GM23248 (cell line): ENCODE data around the gene SYT2. TPM values are rescaled to one million over a fixed set of nuclear protein-coding genes. Genes with fewer than 3 reads are reported as not detected.

ENCODE experiments used
- DNase-seq: peaks from one replicate; pipeline ENCODE4 v3.0.0-alpha.2; 2015
- H2AFZ ChIP-seq: fragments of 200-600 bp; sonication (generic); 2 replicates; pipeline ENCODE4 v1.6.1; 2016; ENCODE audit warnings: antibody characterized with exemption
- H3F3A ChIP-seq: fragments of 200-600 bp; sonication (generic); 2 replicates; pipeline ENCODE4 v1.6.1; 2016; ENCODE audit warnings: mild to moderate bottlenecking, antibody characterized with exemption, mixed run types; ENCODE audit not compliant: insufficient read depth
- H3K27ac ChIP-seq: fragments of 200-600 bp; sonication (generic); 2 replicates; pipeline ENCODE4 v1.5.1; 2016; ENCODE audit warnings: mild to moderate bottlenecking
- H3K27me3 ChIP-seq: fragments of 200-600 bp; sonication (generic); replicated peaks from 2 replicates; pipeline ENCODE4 v1.6.1; 2016; ENCODE audit warnings: mild to moderate bottlenecking; ENCODE audit not compliant: insufficient read depth
- H3K36me3 ChIP-seq: fragments of 200-600 bp; sonication (generic); 2 replicates; pipeline ENCODE4 v1.6.1; 2016; ENCODE audit warnings: low read depth, mild to moderate bottlenecking
- H3K4me1 ChIP-seq: fragments of 200-600 bp; sonication (generic); 2 replicates; pipeline ENCODE4 v1.6.1; 2016; ENCODE audit warnings: mild to moderate bottlenecking; ENCODE audit not compliant: insufficient read depth
- H3K4me2 ChIP-seq: fragments of 200-600 bp; sonication (generic); one replicate; pipeline ENCODE4 v1.6.1; 2016; ENCODE audit warnings: mild to moderate bottlenecking; ENCODE audit not compliant: unreplicated experiment
- H3K4me3 ChIP-seq: fragments of 200-600 bp; sonication (generic); 2 replicates; pipeline ENCODE4 v1.5.1; 2016; ENCODE audit warnings: mild to moderate bottlenecking
- H3K79me2 ChIP-seq: fragments of 200-600 bp; sonication (generic); 2 replicates; pipeline ENCODE4 v1.6.1; 2016; ENCODE audit warnings: mild to moderate bottlenecking; ENCODE audit not compliant: insufficient read depth
- H3K9ac ChIP-seq: fragments of 200-600 bp; sonication (generic); 2 replicates; pipeline ENCODE4 v1.6.1; 2016; ENCODE audit warnings: mild to moderate bottlenecking
- H3K9me2 ChIP-seq: fragments of 200-600 bp; sonication (generic); 2 replicates; pipeline ENCODE4 v1.6.1; 2016; ENCODE audit warnings: mixed run types, mild to moderate bottlenecking, moderate library complexity; ENCODE audit not compliant: insufficient read depth
- H3K9me3 ChIP-seq: fragments of 200-600 bp; sonication (generic); one replicate; pipeline ENCODE4 v1.6.1; 2017; ENCODE audit warnings: low read depth
- H4K20me1 ChIP-seq: fragments of 200-600 bp; sonication (generic); 2 replicates; pipeline ENCODE4 v1.6.0; 2016; ENCODE audit not compliant: insufficient read depth
- EZH2 ChIP-seq: fragments of 200-600 bp; sonication (generic); IDR thresholded peaks from 2 replicates; pipeline ENCODE4 v1.6.1; 2018; ENCODE audit warnings: antibody characterized with exemption, mild to moderate bottlenecking; ENCODE audit not compliant: insufficient read depth, poor library complexity, severe bottlenecking
- EZH2phosphoT487 ChIP-seq: fragments of 200-600 bp; sonication (generic); IDR thresholded peaks from 2 replicates; pipeline ENCODE4 v1.6.1; 2018; ENCODE audit warnings: antibody characterized with exemption, moderate library complexity, mild to moderate bottlenecking, low read depth; ENCODE audit not compliant: insufficient read depth
- WGBS, 2 experiments: methylation state at CpG; one replicate each; pipeline ENCODE4 v1.1.6; 2015 to 2017; ENCODE audit warnings: low lambda C conversion rate in 2 of 2, low coverage in 1 of 2; ENCODE audit errors: missing lambda C conversion rate in 2 of 2; 5-methylcytosine and 5-hydroxymethylcytosine counted together
- in situ Hi-C: fragments of 300-500 bp; cut with MboI; formaldehyde crosslinking; loops from 2 replicates; pipeline ENCODE4 v1.15.0; 2020
- polyA plus RNA-seq: library from polyadenylated mRNA; unstranded; fragments of >200 nt; fragmentation: Nextera tagmentation; extraction: Ambion mirVana; gene quantifications from 2 replicates; pipeline ENCODE4 v1.2.1, GENCODE V29; 2016
- total RNA-seq: library from RNA; depleted of rRNA; stranded (reverse); fragments of >200 nt; shearing (Covaris generic); gene quantifications from 2 replicates; pipeline ENCODE4 v1.2.3, GENCODE V29; 2014

The SYT2 gene
- total and polyA plus RNA-seq, 2 experiments from 2014 or later: 0.05 TPM; not detected in 1

DNA sequence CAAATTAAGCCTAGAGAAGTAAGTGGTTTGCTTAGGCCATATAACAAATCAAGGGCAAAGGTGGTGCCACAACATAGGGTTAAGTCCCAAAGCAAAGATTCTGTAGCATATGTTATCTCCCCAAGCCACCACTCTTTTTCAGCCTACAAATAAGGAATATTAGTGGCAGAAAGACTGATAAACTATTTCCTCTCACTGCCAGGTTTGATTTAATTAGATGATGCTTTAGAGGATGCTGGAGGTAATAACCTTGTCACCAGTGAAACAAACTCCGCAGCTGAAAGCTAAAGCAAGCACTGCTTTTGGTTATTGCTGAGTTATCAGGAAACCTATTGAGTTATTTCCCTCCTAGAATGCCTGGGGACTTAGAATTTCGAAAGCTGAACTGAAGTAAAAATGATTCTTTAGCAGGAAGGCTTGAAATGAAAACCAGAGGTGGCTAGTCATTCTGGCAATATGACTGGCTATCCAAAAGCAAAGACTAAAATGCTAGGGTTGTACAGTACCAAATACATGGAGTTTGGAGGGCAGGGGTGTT is 145.2 kb downstream of the SYT2 start:
- Histone ChIP-seq H3K9me3 (no peaks in the 10 kb centered on the region), H3K4me2 (no peak overlapping the region), H3K4me3 (no peak overlapping the region), H3K79me2 (no peaks in the 10 kb centered on the region), H2AFZ (no peak overlapping the region), H3K4me1 (peaks cover 38% of the 10 kb centered on the region), H3K36me3 (no peaks in the 10 kb centered on the region), H4K20me1 (no peaks in the 10 kb centered on the region), H3K9ac (no peak overlapping the region), H3K27ac (no peak overlapping the region), H3K27me3 (no peaks in the 10 kb centered on the region), H3F3A (peaks cover 29% of the 10 kb centered on the region), H3K9me2 (no peaks in the 10 kb centered on the region)
- in situ Hi-C loops: no loop called here
- no peak for DNase-seq
- WGBS, 2 experiments: 42 to 48% methylated on average over 2 of the region's 2 CpGs
- TF ChIP-seq EZH2phosphoT487 (no peak), EZH2 (no peak)

GRCh38 chr1:202563818-202564217 is 146.4 kb downstream of the SYT2 start:
- 95 to 97% methylated on average over 1 of the region's 1 CpG for WGBS, 2 experiments
- H3K4me1 ChIP-seq: peaks cover 25% of the 10 kb centered on the region
- no peaks in the 10 kb centered on the region for H3K36me3 ChIP-seq
- no peaks in the 10 kb centered on the region for H3K9me2 ChIP-seq
- H3K27ac ChIP-seq: no peak overlapping the region
- TF ChIP-seq EZH2 (no peak), EZH2phosphoT487 (no peak)
- H3K4me2 ChIP-seq: no peak overlapping the region
- peaks cover 20% of the 10 kb centered on the region for H3F3A ChIP-seq
- H4K20me1 ChIP-seq: no peaks in the 10 kb centered on the region
- H3K79me2 ChIP-seq: no peaks in the 10 kb centered on the region
- no peak overlapping the region for H3K9ac ChIP-seq
- no peaks in the 10 kb centered on the region for H3K27me3 ChIP-seq
- H3K9me3 ChIP-seq: no peaks in the 10 kb centered on the region
- H3K4me3 ChIP-seq: no peak overlapping the region
- in situ Hi-C loops: no loop called here
- no peak overlapping the region for H2AFZ ChIP-seq
- DNase-seq: no peak

- TF ChIP-seq EZH2 (no peak), EZH2phosphoT487 (no peak)
- 53 to 54% methylated on average over 13 of the region's 13 CpGs for WGBS, 2 experiments
Measured at GRCh38 chr1:202562444-202563060, 147.7 kb downstream of the SYT2 start.

DNA sequence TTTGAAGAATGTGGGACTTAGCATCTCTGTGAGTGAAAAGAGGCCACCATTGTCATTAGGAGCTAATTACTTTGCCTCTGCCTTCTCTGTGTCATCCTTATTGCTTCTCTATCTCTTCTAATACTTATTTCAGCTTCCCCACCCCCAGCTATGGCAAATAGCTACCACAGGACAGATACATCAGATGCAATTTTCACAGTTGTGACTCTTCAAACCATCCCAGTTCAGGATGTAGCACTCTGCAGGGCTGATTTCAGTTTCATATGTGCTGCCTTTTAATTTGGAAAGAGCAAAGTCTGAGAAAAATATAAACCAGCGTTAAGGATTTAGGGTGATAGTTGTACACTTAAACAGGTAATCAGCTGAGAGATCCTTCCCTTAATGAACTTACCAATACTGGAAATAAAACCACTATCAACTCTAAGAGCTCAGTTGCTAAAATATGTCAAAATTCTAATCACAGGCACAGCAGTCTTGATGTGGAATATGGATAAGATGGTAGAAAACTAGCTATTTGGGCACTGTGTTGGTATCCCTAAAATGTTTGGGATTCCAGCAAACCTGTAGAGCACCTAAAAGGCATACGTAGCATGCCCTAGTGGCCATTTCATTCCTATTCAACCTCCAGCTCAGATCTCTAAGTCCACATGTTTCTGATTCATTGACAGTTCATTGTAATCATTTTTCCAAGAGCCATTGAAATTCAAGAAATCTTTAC is 148.4 kb downstream of the SYT2 start:
- peaks cover 6% of the 10 kb centered on the region; the same call in 1 of the 2 replicates for H3K4me1 ChIP-seq
- no peaks in the 10 kb centered on the region for H4K20me1 ChIP-seq
- H3K79me2 ChIP-seq: no peaks in the 10 kb centered on the region
- no peak overlapping the region for H3K27ac ChIP-seq
- 47 to 48% methylated on average over 2 of the region's 2 CpGs for WGBS, 2 experiments
- no peaks in the 10 kb centered on the region for H3K36me3 ChIP-seq
- 0 out of 2 replicates have a peak, but pooled peaks cover 1% of the 10 kb centered on the region for H3F3A ChIP-seq
- no peaks in the 10 kb centered on the region for H3K9me3 ChIP-seq
- H3K9ac ChIP-seq: no peak overlapping the region
- in situ Hi-C loops: no loop called here
- H2AFZ ChIP-seq: no peak overlapping the region
- H3K4me3 ChIP-seq: no peak overlapping the region
- no peaks in the 10 kb centered on the region for H3K9me2 ChIP-seq
- no peaks in the 10 kb centered on the region for H3K27me3 ChIP-seq
- TF ChIP-seq EZH2phosphoT487 (no peak), EZH2 (no peak)
- H3K4me2 ChIP-seq: no peak overlapping the region
- peak; percentile 20 for DNase-seq

More at GRCh38 chr1:202562444-202563060, 147.7 kb downstream of the SYT2 start:
- peak; percentile 34 for DNase-seq
- Histone ChIP-seq H3K27me3 (no peaks in the 10 kb centered on the region), H3K36me3 (no peaks in the 10 kb centered on the region), H3K9ac (no peak overlapping the region), H3K4me3 (no peak overlapping the region), H3K27ac (no peak overlapping the region), H3K9me2 (no peaks in the 10 kb centered on the region), H3K4me1 (peaks cover 13% of the 10 kb centered on the region), H3K79me2 (no peaks in the 10 kb centered on the region), H4K20me1 (no peaks in the 10 kb centered on the region), H2AFZ (no peak overlapping the region; the same call in 1 of the 2 replicates), H3F3A (peaks cover 8% of the 10 kb centered on the region), H3K4me2 (peak overlapping the region; percentile 1), H3K9me3 (no peaks in the 10 kb centered on the region)
- in situ Hi-C loops: no loop called here
